ENCODE results near the gene FH.

Gene FH

GRCh38 chr1:241560146-241560848 lies 40.7 kb upstream of the FH start:
- no peaks in the 10 kb centered on the region for H3K36me3 ChIP-seq (ENCODE audit: control insufficient read depth in 2 of 2, insufficient read depth in 1 of 2, low read length in 2 of 2)
- CTCF ChIA-PET = no interaction called here
- H3K27ac ChIP-seq (ENCODE audit: extremely low read depth, low read depth, low read length) = no peak overlapping the region
- H3K4me1 ChIP-seq (ENCODE audit: control insufficient read depth, insufficient read depth, low read length) = no peaks in the 10 kb centered on the region
- no peak overlapping the region for H3K4me3 ChIP-seq (ENCODE audit: low read depth, low read length)
- TF ChIP-seq ZBTB21 (tag by site-specific recombination; IDR thresholded peaks at IDR 0.05) (no peak), ZNF266 (tag by site-specific recombination; IDR thresholded peaks at IDR 0.05; ENCODE audit: low read depth) (no peak), ZNF792 (tag by site-specific recombination; IDR thresholded peaks at IDR 0.05) (no peak)
- no peaks in the 10 kb centered on the region for H3K9me3 ChIP-seq (ENCODE audit: control insufficient read depth, insufficient read depth, low read depth, low read length)
- POLR2A ChIA-PET = no interaction called here

GRCh38 chr1:241557551-241558193 lies 38.1 kb upstream of the FH start:
- CTCF ChIA-PET = no interaction called here

GRCh38 chr1:241557031-241557430 lies 37.5 kb upstream of the FH start:
- ChIA-PET POLR2A (no interaction called here), CTCF (no interaction called here)
- no peaks in the 10 kb centered on the region for H3K4me1 ChIP-seq (ENCODE audit: control insufficient read depth, insufficient read depth, low read length)
- no peak for TF ChIP-seq PBX3 (CRISPR knock-in tag; IDR thresholded peaks at IDR 0.05)
- TF ChIP-seq GLI4 (tag by site-specific recombination; IDR thresholded peaks at IDR 0.05) = no peak
- no peak for TF ChIP-seq ZNF449 (tag by site-specific recombination; IDR thresholded peaks at IDR 0.05)
- TF ChIP-seq TRIM28 (IDR thresholded peaks at IDR 0.05; ENCODE audit: borderline replicate concordance, low read length) = no peak
- TF ChIP-seq ZNF560 (tag by site-specific recombination; IDR thresholded peaks at IDR 0.05; ENCODE audit: borderline replicate concordance) = no peak
- TF ChIP-seq ZNF610 (tag by site-specific recombination; IDR thresholded peaks at IDR 0.05; ENCODE audit: borderline replicate concordance) = no peak
- TF ChIP-seq ZNF639 (tag by site-specific recombination; IDR thresholded peaks at IDR 0.05) = no peak
- TF ChIP-seq ZNF621 (tag by site-specific recombination; IDR thresholded peaks at IDR 0.05) = no peak
- TF ChIP-seq BCL6B (tag by site-specific recombination; IDR thresholded peaks at IDR 0.05) = no peak
- no peak for TF ChIP-seq ZNF530 (tag by site-specific recombination; IDR thresholded peaks at IDR 0.05; ENCODE audit: low read depth)
- no peaks in the 10 kb centered on the region for H3K9me3 ChIP-seq (ENCODE audit: control insufficient read depth, insufficient read depth, low read depth, low read length)
- H3K27ac ChIP-seq (ENCODE audit: extremely low read depth, low read depth, low read length) = no peak overlapping the region
- H3K36me3 ChIP-seq (ENCODE audit: control insufficient read depth in 2 of 2, insufficient read depth in 1 of 2, low read length in 2 of 2) = no peaks in the 10 kb centered on the region
- H3K4me3 ChIP-seq (ENCODE audit: low read depth, low read length) = no peak overlapping the region

More at GRCh38 chr1:241557551-241558193, 38.1 kb upstream of the FH start:
- Histone ChIP-seq H3K9me3 (ENCODE audit: control insufficient read depth, insufficient read depth, low read depth, low read length) (no peaks in the 10 kb centered on the region), H3K4me1 (ENCODE audit: control insufficient read depth, insufficient read depth, low read length) (no peaks in the 10 kb centered on the region), H3K4me3 (ENCODE audit: low read depth, low read length) (no peak overlapping the region), H3K36me3 (ENCODE audit: control insufficient read depth in 2 of 2, insufficient read depth in 1 of 2, low read length in 2 of 2) (no peaks in the 10 kb centered on the region), H3K27ac (ENCODE audit: extremely low read depth, low read depth, low read length) (no peak overlapping the region)
- POLR2A ChIA-PET = no interaction called here
- no peak for TF ChIP-seq OSR2 (tag by site-specific recombination; IDR thresholded peaks at IDR 0.05)
- no peak for TF ChIP-seq ZSCAN23 (tag by site-specific recombination; IDR thresholded peaks at IDR 0.05)
- TF ChIP-seq ZNF792 (tag by site-specific recombination; IDR thresholded peaks at IDR 0.05) = no peak
- TF ChIP-seq ZNF560 (tag by site-specific recombination; IDR thresholded peaks at IDR 0.05; ENCODE audit: borderline replicate concordance) = no peak
- TF ChIP-seq ZNF707 (tag by site-specific recombination; IDR thresholded peaks at IDR 0.05) = no peak
- no peak for TF ChIP-seq ZFP41 (tag by site-specific recombination; IDR thresholded peaks at IDR 0.05; ENCODE audit: borderline replicate concordance)
- TF ChIP-seq ZNF544 (tag by site-specific recombination; IDR thresholded peaks at IDR 0.05) = no peak
- TF ChIP-seq ZNF350 (tag by site-specific recombination; IDR thresholded peaks at IDR 0.05) = no peak
- no peak for TF ChIP-seq ZNF785 (tag by site-specific recombination; IDR thresholded peaks at IDR 0.05)
- no peak for TF ChIP-seq PRDM4 (tag by site-specific recombination; IDR thresholded peaks at IDR 0.05)

All from HEK293 (cell line).